AG04450 (cell line): ENCODE measurements around the gene DSCAML1. TPM values are rescaled to one million over a fixed set of nuclear protein-coding genes. Genes with fewer than 3 reads are reported as not detected.
"Not testable (repeated sequence)": the region's sequence is repeated elsewhere in the genome, so short reads cannot be mapped to it uniquely, and the experiment has no call there.

Experiments
- CTCF ChIA-PET: fragments of 300-600, 350-600 bp; formaldehyde crosslinking; extraction: SDS; loops from one replicate; lab custom pipeline; 2022; ENCODE audit warnings: antibody characterized with exemption, inconsistent platforms; lab: Charles Lee
- POLR2A ChIA-PET: fragments of 350-600 bp; formaldehyde crosslinking; extraction: SDS; loops from one replicate; lab custom pipeline; 2021; ENCODE audit warnings: antibody characterized with exemption, inconsistent platforms; lab: Yijun Ruan, JAX
- DNase-seq: peaks from one replicate; pipeline ENCODE4 v3.0.0-alpha.2; 2011; ENCODE audit warnings: low read depth, low spot score
- H3K27ac ChIP-seq: one replicate; pipeline ENCODE4 v1.5.1; 2012; ENCODE audit warnings: low read depth, low read length, control low read depth
- H3K27me3 ChIP-seq: one replicate; pipeline ENCODE4 v1.6.0; 2012; ENCODE audit warnings: low read length; ENCODE audit not compliant: control insufficient read depth, insufficient read depth
- H3K4me3 ChIP-seq: 2 replicates; pipeline ENCODE4 v1.5.1; 2011; ENCODE audit warnings: mild to moderate bottlenecking, low read depth, low read length, control low read depth
- H3K9me3 ChIP-seq: 2 replicates; pipeline ENCODE4 v1.5.1; 2012; ENCODE audit warnings: low read length; ENCODE audit not compliant: control insufficient read depth, insufficient read depth
- CTCF ChIP-seq: IDR thresholded peaks from 2 replicates; pipeline ENCODE4 v1.5.1; 2011; ENCODE audit warnings: low read depth, low read length, control low read depth, inconsistent platforms
- polyA plus RNA-seq: library from polyadenylated mRNA; depleted of rRNA; stranded (reverse); fragments of >200 nt; gene quantifications from 2 replicates; pipeline ENCODE4 v1.2.3, GENCODE V29; 2011

Gene DSCAML1
- polyA plus RNA-seq, 1 experiment: not detected

- TF ChIP-seq CTCF: no peak
- H3K9me3 ChIP-seq: no peaks in the 10 kb centered on the region; the same call in 1 of the 2 replicates
- ChIA-PET POLR2A (no interaction called here), CTCF (no interaction called here)
- peaks cover 6% of the 10 kb centered on the region for H3K27me3 ChIP-seq
- no peak overlapping the region for H3K27ac ChIP-seq
- no peak for DNase-seq
- H3K4me3 ChIP-seq: no peak overlapping the region
These were observed 339.2 kb downstream of the DSCAML1 start for GRCh38 chr11:117457835-117458234.

GRCh38 chr11:117457031-117457785, 339.8 kb downstream of the DSCAML1 start:
- no peak overlapping the region for H3K4me3 ChIP-seq
- ChIA-PET CTCF (no interaction called here), POLR2A (no interaction called here)
- H3K9me3 ChIP-seq: no peaks in the 10 kb centered on the region; the same call in 1 of the 2 replicates
- no peak overlapping the region for H3K27ac ChIP-seq
- DNase-seq: no peak
- TF ChIP-seq CTCF: no peak
- peaks cover 3% of the 10 kb centered on the region for H3K27me3 ChIP-seq

- POLR2A ChIA-PET, CTCF ChIA-PET, DNase-seq, H3K9me3 ChIP-seq, H3K27me3 ChIP-seq, H3K4me3 ChIP-seq, H3K27ac ChIP-seq: not testable (repeated sequence)
These were observed 340.3 kb downstream of the DSCAML1 start for GRCh38 chr11:117456721-117457029.

DNA sequence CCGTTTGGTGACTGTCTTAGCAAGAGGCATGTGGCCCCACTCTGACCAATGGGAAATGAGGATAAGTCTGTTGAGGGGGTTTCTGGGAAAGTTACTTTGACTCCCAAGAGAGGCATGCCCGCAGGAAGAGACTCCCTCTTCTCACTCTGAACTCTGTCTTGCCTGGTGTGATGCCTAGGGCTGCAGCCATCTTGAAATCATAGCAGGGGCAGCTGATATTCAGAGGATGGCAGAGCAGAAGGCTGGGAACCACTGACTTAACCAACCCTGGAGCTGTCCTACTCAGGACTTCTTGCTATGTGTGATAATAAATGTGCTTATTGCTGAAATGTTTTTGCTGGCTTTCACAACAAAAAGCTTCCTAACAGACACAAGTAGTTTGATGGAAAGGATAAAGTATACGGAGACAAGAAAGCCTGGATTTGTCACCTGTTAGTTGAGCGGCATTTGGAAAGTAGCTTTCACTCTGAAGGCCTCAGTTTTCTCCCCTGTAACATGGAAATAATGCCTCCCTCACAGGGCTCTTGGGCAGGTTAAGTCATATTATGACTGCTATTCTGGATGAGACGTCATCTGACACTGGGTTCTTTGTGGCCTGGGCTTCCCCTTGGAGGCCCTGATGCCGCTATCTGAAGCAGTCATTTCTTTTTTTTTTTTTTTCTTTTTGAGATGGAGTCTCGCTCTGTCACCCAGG, 340.8 kb downstream of the DSCAML1 start:
- CTCF ChIA-PET: no interaction called here
- Histone ChIP-seq H3K27me3 (peaks cover 3% of the 10 kb centered on the region), H3K9me3 (no peaks in the 10 kb centered on the region; the same call in 1 of the 2 replicates), H3K27ac (no peak overlapping the region), H3K4me3 (no peak overlapping the region)
- TF ChIP-seq CTCF: no peak
- DNase-seq: no peak
- POLR2A ChIA-PET: no interaction called here

GRCh38 chr11:117454564-117454917, 342.5 kb downstream of the DSCAML1 start:
- CTCF ChIA-PET: no interaction called here
- no peaks in the 10 kb centered on the region; the same call in 1 of the 2 replicates for H3K9me3 ChIP-seq
- POLR2A ChIA-PET: no interaction called here
- H3K27me3 ChIP-seq: peaks cover 3% of the 10 kb centered on the region
- no peak for DNase-seq
- H3K27ac ChIP-seq: no peak overlapping the region
- no peak for TF ChIP-seq CTCF
- no peak overlapping the region for H3K4me3 ChIP-seq
